A549 (cell line): ENCODE results near the gene MAPK11. TPM values are rescaled to one million over a fixed set of nuclear protein-coding genes. Genes with fewer than 3 reads are reported as not detected.
A peak's percentile ranks its signal among the peaks of the same experiment; 100 is the strongest.

Source experiments
- ATAC-seq, 2 experiments: fragments of 200-7000 bp in 1 of 2; fragments of >200 bp in 1 of 2; cut with Nextera tagmentation in 1 of 2; cut with Tn5 transposase in 1 of 2; 3 replicates each; pipeline versions ENCODE4 v1.8.0 to v1.9.1; 2018 to 2020; ENCODE audit warnings: mild to moderate bottlenecking in 1 of 2, moderate library complexity in 1 of 2
- CTCF ChIA-PET: fragments of 300-600 bp; sonication (Branson Sonifier 250); formaldehyde crosslinking; extraction: SDS; loops from one replicate; lab custom pipeline; 2021; ENCODE audit warnings: antibody characterized with exemption, inconsistent platforms; lab: Yijun Ruan, JAX
- POLR2A ChIA-PET: fragments of 350-600 bp; formaldehyde crosslinking; extraction: SDS; loops from one replicate; lab custom pipeline; 2021; ENCODE audit warnings: antibody characterized with exemption, inconsistent platforms; lab: Yijun Ruan, JAX
- DNase-seq, 2 experiments: peaks; one replicate each; pipeline versions ENCODE4 v3.0.0 to v3.0.0-alpha.2; 2011 to 2016; ENCODE audit warnings: low read depth in 1 of 2, low spot score in 1 of 2
- FAIRE-seq: peaks from 2 replicates; lab custom pipeline; 2011; peaks lifted over from hg19 to GRCh38; lab: Jason Lieb, UNC
- H3K27ac ChIP-seq, 2 experiments: fragments of >200 bp; sonication (Bioruptor Twin); formaldehyde crosslinking; 3 replicates each; pipeline ENCODE4 v1.5.1; 2016 to 2017
- H3K4me1 ChIP-seq: fragments of >200 bp; sonication (Bioruptor Twin); formaldehyde crosslinking; 3 replicates; pipeline ENCODE4 v1.6.1; 2016
- H3K4me2 ChIP-seq: fragments of >200 bp; sonication (Bioruptor Twin); formaldehyde crosslinking; 3 replicates; pipeline ENCODE4 v1.6.1; 2016
- H3K4me3 ChIP-seq: fragments of >200 bp; sonication (Bioruptor Twin); formaldehyde crosslinking; 3 replicates; pipeline ENCODE4 v1.5.1; 2016
- H3K9me3 ChIP-seq: fragments of >200 bp; sonication (Bioruptor Twin); formaldehyde crosslinking; 3 replicates; pipeline ENCODE4 v1.6.1; 2016
- CHD4 ChIP-seq: fragments of 200-600 bp; sonication (generic); IDR thresholded peaks from 2 replicates; pipeline ENCODE4 v1.6.1; 2016; ENCODE audit warnings: antibody characterized with exemption, mild to moderate bottlenecking, borderline replicate concordance
- EHF ChIP-seq: fragments of 250-450 bp; sonication (Bioruptor Pico); IDR thresholded peaks from 2 replicates; pipeline ENCODE4 v1.5.0; 2020; ENCODE audit warnings: mild to moderate bottlenecking
- EP300 ChIP-seq, 2 experiments: fragments of >200 bp; sonication (Bioruptor Twin); formaldehyde crosslinking; IDR thresholded peaks; 2 replicates in 1 of 2; 3 replicates in 1 of 2; pipeline ENCODE4 v1.6.1; 2016 to 2017
- FOSL2 ChIP-seq, 2 experiments: fragments of 450-650 bp in 1 of 2; fragments of >200 bp in 1 of 2; sonication (Bioruptor Twin) in 1 of 2; formaldehyde crosslinking; IDR thresholded peaks; 2 replicates each; pipeline versions ENCODE4 v1.5.0 to v1.6.1; 2016 to 2020; ENCODE audit warnings: mild to moderate bottlenecking in 1 of 2, moderate library complexity in 1 of 2
- HES2 ChIP-seq: fragments of >200 bp; sonication (Bioruptor Twin); formaldehyde crosslinking; IDR thresholded peaks from 2 replicates; pipeline ENCODE4 v1.6.1; 2016
- HOXB13 ChIP-seq: fragments of 250-450 bp; sonication (Bioruptor Pico); IDR thresholded peaks from 2 replicates; pipeline ENCODE4 v1.5.0; 2020; ENCODE audit warnings: low read depth, mild to moderate bottlenecking, moderate library complexity
- JUNB ChIP-seq: fragments of >200 bp; sonication (Bioruptor Twin); formaldehyde crosslinking; IDR thresholded peaks from 2 replicates; pipeline ENCODE4 v1.6.1; 2016
- MAZ ChIP-seq: fragments of 150-350 bp; IDR thresholded peaks from 2 replicates; pipeline ENCODE4 v1.6.1; 2014; ENCODE audit warnings: antibody characterized with exemption, low read depth, low read length, borderline replicate concordance
- NPAS2 ChIP-seq: fragments of 250-450 bp; sonication (Bioruptor Pico); IDR thresholded peaks from 2 replicates; pipeline ENCODE4 v1.8.0; 2022; ENCODE audit warnings: mild to moderate bottlenecking, moderate library complexity, borderline replicate concordance
- RCOR1 ChIP-seq: fragments of 150-350 bp; IDR thresholded peaks from 2 replicates; pipeline ENCODE4 v1.6.1; 2014; ENCODE audit warnings: antibody characterized with exemption, low read length, low read depth
- RFX5 ChIP-seq: fragments of 450-650 bp; IDR thresholded peaks from 2 replicates; pipeline ENCODE4 v1.7.1; 2014; ENCODE audit warnings: antibody characterized with exemption, mild to moderate bottlenecking, moderate library complexity
- SMC3 ChIP-seq: fragments of >200 bp; sonication (Bioruptor Twin); formaldehyde crosslinking; IDR thresholded peaks from 3 replicates; pipeline ENCODE4 v1.6.1; 2018; ENCODE audit warnings: inconsistent platforms
- SREBF2 ChIP-seq: fragments of 450-650 bp; IDR thresholded peaks from 2 replicates; pipeline ENCODE4 v1.6.1; 2014; ENCODE audit warnings: mild to moderate bottlenecking, moderate library complexity
- TFCP2L1 ChIP-seq: fragments of 250-450 bp; sonication (Bioruptor Pico); IDR thresholded peaks from 2 replicates; pipeline ENCODE4 v1.5.0; 2021; ENCODE audit warnings: mild to moderate bottlenecking
- ZNF302 ChIP-seq: fragments of 250-450 bp; sonication (Bioruptor Pico); IDR thresholded peaks from 2 replicates; pipeline ENCODE4 v1.9.0; 2021; ENCODE audit warnings: inconsistent platforms, mild to moderate bottlenecking, moderate library complexity
- WGBS: methylation state at CpG from one replicate; pipeline ENCODE4 v1.1.6; 2017; ENCODE audit errors: missing lambda C conversion rate; 5-methylcytosine and 5-hydroxymethylcytosine counted together
- polyA plus RNA-seq, 4 experiments: library from polyadenylated mRNA; depleted of rRNA in 3 of 4; stranded (reverse); fragments of >200 nt; fragmentation: RNase III in 1 of 4; extraction: RNeasy Plus Mini Kit Qiagen cat#74134 plus additional on column Dnase treatment in 1 of 4; gene quantifications; 2 replicates in 3 of 4; 3 replicates in 1 of 4; pipeline ENCODE4 v1.2.3, GENCODE V29; 2011 to 2017
- TF ChIP-seq, protein P1 (sequence below): fragments of >200 bp; sonication (Bioruptor Twin); formaldehyde crosslinking; IDR thresholded peaks from 3 replicates; pipeline ENCODE4 v1.5.1; 2016
- TF ChIP-seq, protein P2 (sequence below): fragments of 450-650 bp; IDR thresholded peaks from 2 replicates; pipeline ENCODE4 v1.6.1; 2014; ENCODE audit warnings: antibody characterized with exemption
- TF ChIP-seq, protein P3 (sequence below): fragments of >200 bp; sonication (Bioruptor Twin); formaldehyde crosslinking; IDR thresholded peaks from 3 replicates; pipeline ENCODE4 v1.6.1; 2016
- TF ChIP-seq, protein P4 (sequence below): fragments of 200-600 bp; sonication (generic); IDR thresholded peaks from 2 replicates; pipeline ENCODE4 v1.6.1; 2016; ENCODE audit warnings: antibody characterized with exemption, mild to moderate bottlenecking, moderate library complexity

The MAPK11 gene
- polyA plus RNA-seq, 2 of the 4 experiments (the other 2 are of a cell fraction), result 1.6 to 5.5 TPM

DNA sequence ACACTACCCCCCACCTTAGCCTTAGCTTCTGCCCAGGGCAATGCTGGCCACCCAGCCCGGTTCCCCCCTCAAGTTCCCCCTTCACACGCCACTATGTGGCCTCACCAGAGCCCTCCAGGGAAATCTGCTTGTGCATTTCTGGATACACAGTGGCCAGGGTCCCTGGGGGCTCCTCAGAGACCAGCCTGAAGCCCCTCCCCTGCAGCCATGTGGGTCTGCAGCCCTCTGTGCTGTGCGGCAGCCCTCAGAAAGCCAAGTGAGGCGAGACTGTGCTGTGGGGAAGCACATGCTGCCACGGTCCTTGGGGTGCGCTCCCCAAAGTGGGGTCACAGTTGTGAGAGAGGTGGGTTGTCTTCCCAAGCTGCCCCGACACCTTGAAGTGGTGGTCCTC is 39.4 kb upstream of the MAPK11 start (continued):
- TF ChIP-seq FOSL2 (IDR thresholded peaks at IDR 0.05) (no peak), FOSL2 (CRISPR knock-in tag; IDR thresholded peaks at IDR 0.05) (no peak)
- TF ChIP-seq, protein P1, sequence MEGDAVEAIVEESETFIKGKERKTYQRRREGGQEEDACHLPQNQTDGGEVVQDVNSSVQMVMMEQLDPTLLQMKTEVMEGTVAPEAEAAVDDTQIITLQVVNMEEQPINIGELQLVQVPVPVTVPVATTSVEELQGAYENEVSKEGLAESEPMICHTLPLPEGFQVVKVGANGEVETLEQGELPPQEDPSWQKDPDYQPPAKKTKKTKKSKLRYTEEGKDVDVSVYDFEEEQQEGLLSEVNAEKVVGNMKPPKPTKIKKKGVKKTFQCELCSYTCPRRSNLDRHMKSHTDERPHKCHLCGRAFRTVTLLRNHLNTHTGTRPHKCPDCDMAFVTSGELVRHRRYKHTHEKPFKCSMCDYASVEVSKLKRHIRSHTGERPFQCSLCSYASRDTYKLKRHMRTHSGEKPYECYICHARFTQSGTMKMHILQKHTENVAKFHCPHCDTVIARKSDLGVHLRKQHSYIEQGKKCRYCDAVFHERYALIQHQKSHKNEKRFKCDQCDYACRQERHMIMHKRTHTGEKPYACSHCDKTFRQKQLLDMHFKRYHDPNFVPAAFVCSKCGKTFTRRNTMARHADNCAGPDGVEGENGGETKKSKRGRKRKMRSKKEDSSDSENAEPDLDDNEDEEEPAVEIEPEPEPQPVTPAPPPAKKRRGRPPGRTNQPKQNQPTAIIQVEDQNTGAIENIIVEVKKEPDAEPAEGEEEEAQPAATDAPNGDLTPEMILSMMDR, result no peak

DNA sequence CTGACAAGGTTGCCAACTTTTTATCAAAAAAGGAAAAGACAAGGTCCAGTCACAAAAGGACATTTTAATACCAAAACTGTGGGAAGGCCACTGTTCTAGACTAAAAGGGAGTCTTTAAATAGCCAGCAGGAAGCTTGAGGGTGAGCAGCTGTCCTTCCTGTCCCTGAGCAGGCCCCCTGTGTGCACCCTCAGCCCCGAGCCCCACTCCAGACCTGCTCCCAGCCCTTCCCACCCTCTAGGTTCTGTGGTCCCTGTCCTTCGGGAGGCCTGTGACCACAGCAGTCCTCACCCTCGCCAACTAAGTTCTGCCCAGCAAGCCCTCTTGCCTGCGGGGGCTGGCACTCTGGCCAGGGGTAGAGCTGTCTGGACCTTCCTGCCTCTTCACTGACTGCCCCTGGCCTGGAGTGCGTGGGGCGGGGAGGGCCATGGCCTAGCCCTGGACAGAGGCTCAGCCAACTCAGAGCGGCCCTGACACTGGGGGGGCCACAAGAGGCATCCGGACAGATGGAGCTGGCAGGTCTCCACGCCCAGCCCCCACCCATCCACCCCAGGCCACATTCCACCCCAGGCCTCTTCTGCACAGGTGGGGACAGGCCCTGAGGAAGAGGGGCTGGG is 38.9 kb upstream of the MAPK11 start:
- FAIRE-seq (no peak), ATAC-seq (no peak), DNase-seq (no peak)
- WGBS, result 80% methylated on average over 3 of the region's 9 CpGs
- Histone ChIP-seq H3K4me1 (peaks cover 30% of the 10 kb centered on the region), H3K4me3 (no peak overlapping the region), H3K9me3 (no peaks in the 10 kb centered on the region), H3K4me2 (no peak overlapping the region), H3K27ac (peak overlapping the region; percentile 31 to 100; a peak in 5 of 6 replicates)
- POLR2A ChIA-PET, result no interaction called here
- CTCF ChIA-PET, result interaction anchor here (1.0 to 2.7 kb wide), 5 partner anchors 12 to 37 kb away, joined by 3 to 8 read pairs (median 4); no protein-coding TSS in a partner anchor
- TF ChIP-seq, protein P2, sequence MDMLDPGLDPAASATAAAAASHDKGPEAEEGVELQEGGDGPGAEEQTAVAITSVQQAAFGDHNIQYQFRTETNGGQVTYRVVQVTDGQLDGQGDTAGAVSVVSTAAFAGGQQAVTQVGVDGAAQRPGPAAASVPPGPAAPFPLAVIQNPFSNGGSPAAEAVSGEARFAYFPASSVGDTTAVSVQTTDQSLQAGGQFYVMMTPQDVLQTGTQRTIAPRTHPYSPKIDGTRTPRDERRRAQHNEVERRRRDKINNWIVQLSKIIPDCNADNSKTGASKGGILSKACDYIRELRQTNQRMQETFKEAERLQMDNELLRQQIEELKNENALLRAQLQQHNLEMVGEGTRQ, result no peak
- TF ChIP-seq HOXB13 (no peak), EP300 (IDR thresholded peaks at IDR 0.05) (no peak)
- TF ChIP-seq, protein P3, sequence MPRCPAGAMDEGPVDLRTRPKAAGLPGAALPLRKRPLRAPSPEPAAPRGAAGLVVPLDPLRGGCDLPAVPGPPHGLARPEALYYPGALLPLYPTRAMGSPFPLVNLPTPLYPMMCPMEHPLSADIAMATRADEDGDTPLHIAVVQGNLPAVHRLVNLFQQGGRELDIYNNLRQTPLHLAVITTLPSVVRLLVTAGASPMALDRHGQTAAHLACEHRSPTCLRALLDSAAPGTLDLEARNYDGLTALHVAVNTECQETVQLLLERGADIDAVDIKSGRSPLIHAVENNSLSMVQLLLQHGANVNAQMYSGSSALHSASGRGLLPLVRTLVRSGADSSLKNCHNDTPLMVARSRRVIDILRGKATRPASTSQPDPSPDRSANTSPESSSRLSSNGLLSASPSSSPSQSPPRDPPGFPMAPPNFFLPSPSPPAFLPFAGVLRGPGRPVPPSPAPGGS, result no peak

GRCh38 chr22:50308597-50308935 is 38.4 kb upstream of the MAPK11 start:
- H3K4me2 ChIP-seq, result peak overlapping the region; percentile 53; the same call in 2 of the 3 replicates
- H3K9me3 ChIP-seq, result no peaks in the 10 kb centered on the region
- FAIRE-seq (no peak), ATAC-seq (peak in 1 of 2 experiments; percentile 8; a peak in 3 of 6 replicates), DNase-seq (peak in 1 of 2 experiments; percentile 50)
- ChIA-PET POLR2A (interaction anchor here (1.6 kb wide), 1 partner anchor 18 kb away, joined by 5 read pairs; the partner anchor contains the start of gene DENND6B), CTCF (interaction anchor here (1.0 to 2.7 kb wide), 3 partner anchors 12 to 36 kb away, joined by 3 to 8 read pairs (median 4); no protein-coding TSS in a partner anchor)
- no peak overlapping the region for H3K4me3 ChIP-seq
- peaks cover 33% of the 10 kb centered on the region for H3K4me1 ChIP-seq
- WGBS, result no CpG with 5 or more reads among the region's 7 CpGs
- H3K27ac ChIP-seq, result peak overlapping the region; percentile 66 to 100
- TF ChIP-seq, protein P4, sequence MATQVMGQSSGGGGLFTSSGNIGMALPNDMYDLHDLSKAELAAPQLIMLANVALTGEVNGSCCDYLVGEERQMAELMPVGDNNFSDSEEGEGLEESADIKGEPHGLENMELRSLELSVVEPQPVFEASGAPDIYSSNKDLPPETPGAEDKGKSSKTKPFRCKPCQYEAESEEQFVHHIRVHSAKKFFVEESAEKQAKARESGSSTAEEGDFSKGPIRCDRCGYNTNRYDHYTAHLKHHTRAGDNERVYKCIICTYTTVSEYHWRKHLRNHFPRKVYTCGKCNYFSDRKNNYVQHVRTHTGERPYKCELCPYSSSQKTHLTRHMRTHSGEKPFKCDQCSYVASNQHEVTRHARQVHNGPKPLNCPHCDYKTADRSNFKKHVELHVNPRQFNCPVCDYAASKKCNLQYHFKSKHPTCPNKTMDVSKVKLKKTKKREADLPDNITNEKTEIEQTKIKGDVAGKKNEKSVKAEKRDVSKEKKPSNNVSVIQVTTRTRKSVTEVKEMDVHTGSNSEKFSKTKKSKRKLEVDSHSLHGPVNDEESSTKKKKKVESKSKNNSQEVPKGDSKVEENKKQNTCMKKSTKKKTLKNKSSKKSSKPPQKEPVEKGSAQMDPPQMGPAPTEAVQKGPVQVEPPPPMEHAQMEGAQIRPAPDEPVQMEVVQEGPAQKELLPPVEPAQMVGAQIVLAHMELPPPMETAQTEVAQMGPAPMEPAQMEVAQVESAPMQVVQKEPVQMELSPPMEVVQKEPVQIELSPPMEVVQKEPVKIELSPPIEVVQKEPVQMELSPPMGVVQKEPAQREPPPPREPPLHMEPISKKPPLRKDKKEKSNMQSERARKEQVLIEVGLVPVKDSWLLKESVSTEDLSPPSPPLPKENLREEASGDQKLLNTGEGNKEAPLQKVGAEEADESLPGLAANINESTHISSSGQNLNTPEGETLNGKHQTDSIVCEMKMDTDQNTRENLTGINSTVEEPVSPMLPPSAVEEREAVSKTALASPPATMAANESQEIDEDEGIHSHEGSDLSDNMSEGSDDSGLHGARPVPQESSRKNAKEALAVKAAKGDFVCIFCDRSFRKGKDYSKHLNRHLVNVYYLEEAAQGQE, result no peak
- TF ChIP-seq JUNB (no peak), RCOR1 (no peak), CHD4 (no peak), ZNF302 (no peak), SREBF2 (no peak), RFX5 (no peak), EHF (CRISPR knock-in tag) (no peak), HES2 (no peak), NPAS2 (CRISPR knock-in tag) (no peak), SMC3 (no peak), MAZ (no peak), TFCP2L1 (CRISPR knock-in tag) (no peak)
- TF ChIP-seq, protein P1, result no peak
